Stomach (tissue), 9 donors: ENCODE measurements around the gene ANLN. TPM values are rescaled to one million over a fixed set of nuclear protein-coding genes. Genes with fewer than 3 reads are reported as not detected.

Experiments
- DNase-seq, 2 donors: peaks; one replicate each; pipeline versions ENCODE4 v3.0.0 to v3.0.0-alpha.2; 2013 to 2019
- H3K27ac ChIP-seq, 5 donors: fragments of 200-600 bp in 4 of 5; sonication (generic) in 4 of 5; one replicate each; pipeline ENCODE4 v1.5.1; 2013 to 2019; ENCODE audit warnings: mild to moderate bottlenecking in 1 of 5, moderate library complexity in 1 of 5
- H3K27me3 ChIP-seq, 3 donors: fragments of 200-600 bp; sonication (generic); one replicate each; pipeline ENCODE4 v1.5.1; 2017 to 2019; ENCODE audit warnings: mixed run types in 1 of 3
- H3K36me3 ChIP-seq, 4 donors: fragments of 200-600 bp; sonication (generic); 1 replicate in 3 of 4; 2 replicates in 1 of 4; pipeline ENCODE4 v1.5.1; 2016 to 2019
- H3K4me1 ChIP-seq, 4 donors: fragments of 200-600 bp; sonication (generic); one replicate each; pipeline ENCODE4 v1.5.1; 2016 to 2019
- H3K4me3 ChIP-seq, 4 donors: fragments of 200-600 bp; sonication (generic) in 3 of 4; one replicate each; pipeline ENCODE4 v1.5.1; 2016 to 2019; ENCODE audit warnings: mild to moderate bottlenecking in 1 of 4
- H3K9me3 ChIP-seq, 4 donors: fragments of 200-600 bp; sonication (generic); one replicate each; pipeline ENCODE4 v1.5.1; 2016 to 2019
- CTCF ChIP-seq, 7 experiments: fragments of 450-650 bp in 4 of 7; fragments of 200-600 bp in 3 of 7; sonication (generic) in 3 of 7; IDR thresholded peaks; one replicate each; pipeline ENCODE4 v1.5.1; 2016 to 2019; ENCODE audit warnings: antibody characterized with exemption in 7 of 7, control low read depth in 2 of 7, mild to moderate bottlenecking in 1 of 7
- EP300 ChIP-seq: sonication (generic); formaldehyde crosslinking; IDR thresholded peaks from one replicate; pipeline ENCODE4 v1.6.1; 2017; ENCODE audit warnings: antibody characterized with exemption
- POLR2A ChIP-seq, 4 donors: fragments of 450-650 bp; IDR thresholded peaks; one replicate each; pipeline ENCODE4 v1.6.1; 2016; ENCODE audit warnings: antibody characterized with exemption in 4 of 4, control low read depth in 2 of 4, mild to moderate bottlenecking in 1 of 4, moderate library complexity in 1 of 4
- POLR2AphosphoS5 ChIP-seq, 3 donors: sonication (generic); formaldehyde crosslinking; IDR thresholded peaks; one replicate each; pipeline ENCODE4 v1.6.1; 2016; ENCODE audit warnings: antibody characterized with exemption in 3 of 3
- WGBS, 5 donors: extraction: QIAGEN DNeasy Blood & Tissue Kit in 3 of 5; methylation state at CpG; one replicate each; pipeline versions ENCODE4 v1.1.5 to v1.1.7; 2013 to 2018; 5-methylcytosine and 5-hydroxymethylcytosine counted together
- intact Hi-C: fragments of 100-400 bp; cut with DNase I; formaldehyde crosslinking; loops from one replicate; pipeline ENCODE4 v1.15.1; 2023; ENCODE audit warnings: low total_unique reads
- polyA plus RNA-seq, 3 donors: library from polyadenylated mRNA; stranded (reverse); fragments of 200-250 nt; gene quantifications; one replicate each; pipeline ENCODE4 v1.2.3, GENCODE V29; 2013
- total RNA-seq, 5 donors: library from RNA; depleted of rRNA; stranded (reverse); fragments of >200 nt; gene quantifications; one replicate each; pipeline versions ENCODE4 v1.1.0 to v1.2.3, GENCODE V29; 2014 to 2016
- donor health status: healthy with polysubstance abuse.
- donor health status: Bipolar disorder and iron deficiency.
- donor health status: healthy.

Gene ANLN
- total and polyA plus RNA-seq, 8 donors: 3.5 to 25.2 (median 12.6) TPM

GRCh38 chr7:36430186-36430585 lies 40.5 kb downstream of the ANLN start:
- intact Hi-C loops: no loop called here
- Histone ChIP-seq H3K9me3 (peaks cover 0 to 8% (median 3%) of the 10 kb centered on the region in 4 donors), H3K4me1 (no peaks in the 10 kb centered on the region), H3K27me3 (no peaks in the 10 kb centered on the region), H3K4me3 (no peak overlapping the region), H3K27ac (no peak overlapping the region), H3K36me3 (no peaks in the 10 kb centered on the region)
- DNase-seq: no peak
- WGBS, 5 donors: 47 to 83% (median 55%) methylated on average over 2 of the region's 2 CpGs
- TF ChIP-seq EP300 (no peak), CTCF (IDR thresholded peaks at IDR 0.05) (no peak), POLR2AphosphoS5 (IDR thresholded peaks at IDR 0.05) (no peak), POLR2A (IDR thresholded peaks at IDR 0.05) (no peak)

- Histone ChIP-seq H3K36me3 (no peaks in the 10 kb centered on the region), H3K9me3 (peaks cover 0 to 8% (median 3%) of the 10 kb centered on the region in 4 donors), H3K4me1 (no peaks in the 10 kb centered on the region), H3K27me3 (no peaks in the 10 kb centered on the region), H3K4me3 (no peak overlapping the region), H3K27ac (no peak overlapping the region)
- TF ChIP-seq POLR2A (IDR thresholded peaks at IDR 0.05) (no peak), POLR2AphosphoS5 (IDR thresholded peaks at IDR 0.05) (no peak), EP300 (no peak), CTCF (IDR thresholded peaks at IDR 0.05) (no peak)
- intact Hi-C loops: no loop called here
- DNase-seq: no peak
- WGBS, 5 donors: 71 to 83% (median 78%) methylated on average over 2 of the region's 2 CpGs
Observed at GRCh38 chr7:36430881-36431280, 41.2 kb downstream of the ANLN start.

GRCh38 chr7:36438211-36438610 lies 48.5 kb downstream of the ANLN start:
- TF ChIP-seq POLR2A (IDR thresholded peaks at IDR 0.05) (no peak), POLR2AphosphoS5 (IDR thresholded peaks at IDR 0.05) (no peak), CTCF (IDR thresholded peaks at IDR 0.05) (no peak), EP300 (no peak)
- no peak for DNase-seq
- Histone ChIP-seq H3K27ac (no peak overlapping the region), H3K36me3 (no peaks in the 10 kb centered on the region), H3K9me3 (no peaks in the 10 kb centered on the region), H3K27me3 (no peaks in the 10 kb centered on the region), H3K4me1 (peaks cover 0 to 9% (median 0%) of the 10 kb centered on the region in 4 donors), H3K4me3 (no peak overlapping the region)
- intact Hi-C loops: no loop called here
- WGBS, 5 donors: 92 to 99% (median 94%) methylated on average over 4 of the region's 4 CpGs

GRCh38 chr7:36439624-36440023 lies 50.0 kb downstream of the ANLN start:
- 89 to 93% (median 91%) methylated on average over 2 of the region's 2 CpGs for WGBS, 5 donors
- peaks cover 0 to 9% (median 0%) of the 10 kb centered on the region in 4 donors for H3K4me1 ChIP-seq
- H3K9me3 ChIP-seq: no peaks in the 10 kb centered on the region
- H3K4me3 ChIP-seq: no peak overlapping the region
- H3K36me3 ChIP-seq: no peaks in the 10 kb centered on the region
- H3K27me3 ChIP-seq: no peaks in the 10 kb centered on the region
- no peak overlapping the region for H3K27ac ChIP-seq
- no peak for TF ChIP-seq POLR2AphosphoS5 (IDR thresholded peaks at IDR 0.05)
- TF ChIP-seq CTCF (IDR thresholded peaks at IDR 0.05): no peak
- no peak for TF ChIP-seq POLR2A (IDR thresholded peaks at IDR 0.05)
- TF ChIP-seq EP300: no peak
- intact Hi-C loops: no loop called here
- DNase-seq: no peak
